ENCODE data around the gene GPC6.

- TF ChIP-seq CTCF (IDR thresholded peaks at IDR 0.05 in 8 of 11, conservative IDR thresholded peaks at IDR 0.05 in 3 of 11) (no peak), POLR2A (IDR thresholded peaks at IDR 0.05) (no peak), POLR2AphosphoS5 (IDR thresholded peaks at IDR 0.05) (no peak)
Observed at GRCh38 chr13:94417294-94417693, 1190.7 kb downstream of the GPC6 start.
